HG03097 (cell line): Measurements from ENCODE around the gene TNIP1.

Experiments
- ATAC-seq: cut with Tn5 transposase; IDR thresholded peaks from one replicate; pipeline ENCODE4 v1.9.1; 2021; ENCODE audit not compliant: unreplicated experiment, low FRiP score

TNIP1 gene

DNA sequence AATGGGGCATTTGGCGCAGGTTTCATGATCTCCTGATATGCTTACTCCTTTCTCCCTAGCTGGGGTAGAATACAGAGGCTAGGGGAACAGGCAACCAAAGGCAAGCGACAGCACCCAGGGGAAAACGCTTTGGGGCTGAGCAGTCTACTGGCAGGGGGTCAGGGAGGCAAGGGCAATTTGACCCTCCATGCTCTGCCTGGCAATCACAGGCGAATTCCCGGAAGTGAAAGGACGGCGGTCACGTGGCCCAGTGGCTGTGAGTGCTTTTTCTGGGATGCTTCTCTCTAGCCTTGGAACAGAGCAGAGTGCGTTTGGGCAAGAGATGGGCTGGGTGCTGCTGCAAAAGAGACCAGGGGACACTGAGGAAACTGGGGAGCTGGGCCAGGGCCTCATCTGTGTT lies 54.7 kb downstream of the TNIP1 start:
- ATAC-seq: no peak

DNA sequence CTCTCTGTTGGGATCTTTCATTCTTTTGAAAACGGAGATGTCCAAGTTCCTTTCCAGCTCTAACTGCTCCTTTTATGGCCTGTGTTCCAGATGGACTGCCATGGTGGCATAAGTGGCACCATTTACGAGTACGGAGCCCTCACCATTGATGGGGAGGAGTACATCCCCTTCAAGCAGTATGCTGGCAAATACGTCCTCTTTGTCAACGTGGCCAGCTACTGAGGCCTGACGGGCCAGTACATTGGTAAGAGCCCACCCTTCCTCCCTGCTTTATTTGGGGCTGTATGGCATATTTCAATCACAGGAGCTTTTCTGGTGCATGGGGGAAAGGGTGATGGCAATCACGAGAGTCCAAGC lies 55.6 kb downstream of the TNIP1 start:
- ATAC-seq: no peak

DNA sequence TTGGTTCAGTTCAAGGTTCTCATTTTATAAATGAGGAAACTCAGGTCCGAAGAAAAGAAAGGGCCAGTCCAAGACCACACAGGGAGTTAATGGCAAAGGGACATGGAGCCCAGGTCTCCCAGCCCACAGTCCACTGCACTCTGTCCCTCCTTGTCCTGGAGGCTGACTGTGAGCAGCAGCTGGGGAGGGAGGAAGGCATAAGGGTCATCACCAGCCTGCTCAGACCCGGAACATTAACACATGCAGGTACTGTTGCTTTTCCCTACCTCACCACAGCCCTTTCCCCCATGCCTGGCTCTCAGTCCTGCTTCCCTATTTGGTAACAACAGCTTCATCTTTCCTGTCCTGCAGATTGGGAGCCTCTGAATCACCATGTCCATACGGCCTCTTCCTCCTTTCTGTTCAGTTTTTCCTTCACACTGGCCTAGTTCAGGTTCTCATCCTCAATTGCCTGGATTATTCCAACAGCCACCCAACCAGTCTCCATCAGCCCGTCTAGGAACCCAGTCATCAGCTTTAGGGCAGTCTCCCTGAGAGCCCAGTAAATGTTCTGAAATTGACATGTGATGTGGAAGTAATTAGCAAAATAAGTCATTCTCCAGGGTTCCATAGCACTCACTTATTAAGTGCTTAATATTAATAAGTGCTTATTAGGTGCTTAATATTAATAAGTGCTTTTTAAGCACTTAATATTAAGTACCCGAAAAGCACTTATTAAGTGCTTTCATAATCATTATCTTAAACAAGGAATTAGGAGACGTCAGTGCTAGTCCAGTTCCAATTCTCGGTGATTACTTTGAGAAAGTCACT lies 56.2 kb downstream of the TNIP1 start:
- no peak for ATAC-seq

DNA sequence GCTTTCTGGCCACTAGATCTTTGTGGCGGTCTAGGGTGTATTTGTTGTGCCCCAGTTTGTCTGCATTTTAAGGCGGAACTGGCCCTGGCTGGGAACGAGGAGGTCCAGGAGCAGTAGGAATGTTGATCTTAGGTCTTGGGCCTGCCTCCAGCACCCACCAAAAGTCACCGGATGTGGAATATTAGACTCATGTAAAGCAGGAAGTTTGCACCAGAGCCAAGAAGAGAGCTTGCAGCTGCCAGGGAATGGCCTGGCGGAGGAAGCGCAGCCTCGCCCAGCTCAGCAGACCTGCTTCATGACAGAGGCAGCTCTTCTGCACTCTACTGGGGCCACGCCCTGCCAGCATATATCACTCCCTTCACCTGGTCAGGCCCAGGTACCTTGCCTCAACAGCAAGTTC lies 57.2 kb downstream of the TNIP1 start:
- ATAC-seq: no peak

DNA sequence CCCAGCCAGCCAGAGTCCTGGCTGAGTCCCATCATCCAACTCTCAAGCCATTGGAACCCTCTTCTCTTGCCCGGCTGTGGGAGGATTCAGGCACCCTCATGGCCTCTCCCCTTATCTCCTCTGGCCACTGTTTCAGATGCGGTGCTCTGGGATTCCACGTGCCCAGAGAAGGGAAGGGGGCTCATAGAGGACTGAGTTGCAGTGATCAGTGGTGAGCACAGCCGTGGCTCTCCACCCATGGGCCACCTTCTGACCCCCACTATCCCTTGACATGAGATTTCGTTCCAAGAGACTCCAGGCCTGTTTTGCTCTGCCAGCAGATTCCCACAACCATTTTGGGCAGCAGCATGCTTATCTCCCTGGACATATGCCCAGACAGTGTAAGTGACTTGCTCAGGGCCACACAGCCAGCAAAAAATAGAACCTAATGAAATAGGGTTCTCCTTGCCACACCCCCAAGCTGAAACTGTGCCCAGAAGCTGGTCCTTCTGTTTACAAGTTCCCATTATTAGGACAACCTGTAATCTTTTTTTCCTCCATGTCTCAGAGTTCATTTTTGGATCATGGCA lies 57.7 kb downstream of the TNIP1 start:
- ATAC-seq: no peak

DNA sequence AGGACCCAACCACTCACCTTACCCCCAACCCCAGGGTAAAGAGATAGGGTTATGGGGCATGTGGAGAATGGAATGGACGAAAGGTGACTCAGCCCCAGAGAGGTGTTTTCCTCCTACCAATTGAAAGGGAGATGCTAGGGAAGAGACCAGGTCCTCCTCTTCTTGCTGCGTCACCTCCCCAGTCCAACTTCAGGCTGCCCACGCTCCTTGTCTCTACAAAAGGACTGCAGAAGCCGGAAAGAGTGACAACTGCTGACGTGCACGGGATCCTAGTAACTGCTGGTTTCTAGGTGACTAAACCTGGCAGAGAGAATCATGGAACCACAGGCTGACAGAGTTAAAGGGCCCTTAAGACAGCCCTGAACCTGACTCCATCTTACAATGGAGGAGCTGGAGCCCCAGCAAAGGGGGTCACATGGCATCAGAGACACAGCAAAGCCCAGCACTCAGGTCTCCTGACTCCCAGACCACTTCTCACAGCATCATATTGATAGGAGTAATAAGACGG lies 58.3 kb downstream of the TNIP1 start:
- no peak for ATAC-seq

DNA sequence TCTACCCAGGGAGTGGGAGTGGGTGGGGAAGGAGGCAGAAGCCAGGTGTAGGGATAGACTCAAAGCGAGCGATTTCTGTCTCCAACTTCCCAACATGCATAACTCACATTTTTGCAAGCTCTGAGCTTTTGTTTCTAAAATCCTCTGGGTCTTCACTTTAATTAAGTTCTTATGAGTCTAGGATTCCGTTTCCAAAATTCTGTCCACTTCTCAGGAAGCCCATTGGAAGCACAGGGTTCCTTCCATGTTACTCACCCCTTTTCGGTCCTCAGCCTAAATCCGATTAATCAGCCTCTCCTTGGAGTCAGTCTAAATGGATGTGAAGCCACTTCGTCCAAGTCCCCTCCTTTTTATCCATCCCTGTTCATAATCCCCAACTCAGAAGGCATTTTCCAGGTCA lies 59.1 kb downstream of the TNIP1 start:
- no peak for ATAC-seq

DNA sequence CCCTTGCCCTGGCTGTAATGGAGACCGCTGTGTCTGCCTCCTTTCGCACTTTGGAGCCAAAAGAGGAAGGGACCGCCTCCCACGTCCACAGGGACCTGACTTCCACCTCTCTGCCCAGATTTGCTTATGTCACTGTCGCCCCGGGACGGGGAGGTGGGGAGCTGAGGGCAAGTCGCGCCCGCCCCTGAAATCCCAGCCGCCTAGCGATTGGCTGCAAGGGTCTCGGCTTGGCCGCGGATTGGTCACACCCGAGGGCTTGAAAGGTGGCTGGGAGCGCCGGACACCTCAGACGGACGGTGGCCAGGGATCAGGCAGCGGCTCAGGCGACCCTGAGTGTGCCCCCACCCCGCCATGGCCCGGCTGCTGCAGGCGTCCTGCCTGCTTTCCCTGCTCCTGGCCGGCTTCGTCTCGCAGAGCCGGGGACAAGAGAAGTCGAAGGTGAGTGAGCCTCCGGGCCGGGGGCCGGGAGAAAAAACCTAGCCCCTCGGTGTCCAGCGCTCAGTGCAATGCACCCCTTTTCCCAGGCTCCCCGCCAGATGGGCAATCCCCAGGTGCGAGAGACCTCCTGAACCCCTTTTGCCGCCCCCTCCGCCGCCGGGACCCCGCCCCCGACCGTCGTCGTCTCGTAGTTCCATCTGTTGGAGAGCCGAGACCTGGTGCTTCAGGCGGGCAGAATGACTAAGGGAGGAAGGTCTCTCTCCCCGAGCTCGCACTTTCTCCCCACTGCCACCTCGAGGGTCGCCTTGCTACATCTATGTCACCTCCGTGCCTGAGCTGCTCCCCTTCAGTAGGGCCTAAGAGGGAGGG lies 60.3 kb downstream of the TNIP1 start, which contains the start of gene GPX3:
TSS of gene GPX3 (plus strand) at position 288 of the 807 bp plus-strand sequence. CDS start at position 352, 64 bp downstream.
- ATAC-seq: peak; percentile 54

DNA sequence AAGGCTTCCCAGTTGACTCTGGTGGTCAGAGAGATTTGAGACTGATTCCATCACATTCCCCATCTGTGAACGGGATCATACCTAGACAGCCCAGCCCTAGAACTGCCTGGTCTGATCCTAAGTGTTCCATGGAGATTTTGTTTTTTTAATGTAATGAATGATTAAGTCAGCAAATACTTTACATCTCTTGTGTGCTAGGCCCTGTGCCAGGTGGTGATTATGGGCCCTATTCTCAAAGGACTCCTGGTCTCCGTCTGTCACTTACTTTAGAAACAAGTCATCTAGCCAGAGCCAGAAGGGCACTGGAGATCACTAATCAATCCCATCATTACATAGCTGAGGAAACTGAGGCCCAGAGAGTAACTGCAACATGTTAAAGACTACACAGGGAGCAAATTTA lies 61.5 kb downstream of the TNIP1 start:
- no peak for ATAC-seq

DNA sequence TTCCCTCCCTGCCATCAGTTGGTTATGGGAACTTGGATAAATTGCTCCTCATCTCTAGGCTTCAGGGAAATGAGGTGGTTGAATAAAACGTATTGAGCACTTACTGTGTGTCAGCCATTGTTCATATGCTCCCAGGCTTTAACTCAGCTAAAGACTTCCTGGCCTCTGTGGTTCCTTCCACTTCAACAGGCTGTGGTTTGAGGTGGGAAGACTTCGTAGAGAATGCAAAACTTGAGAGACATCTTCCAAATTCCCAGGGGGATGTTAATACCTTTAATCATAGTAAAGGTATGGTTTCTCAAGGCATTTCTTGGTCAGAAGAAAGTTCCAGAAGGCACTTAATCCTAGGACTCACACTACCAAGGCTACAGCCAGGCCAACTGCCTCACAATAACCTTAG lies 62.0 kb downstream of the TNIP1 start:
- ATAC-seq: no peak

DNA sequence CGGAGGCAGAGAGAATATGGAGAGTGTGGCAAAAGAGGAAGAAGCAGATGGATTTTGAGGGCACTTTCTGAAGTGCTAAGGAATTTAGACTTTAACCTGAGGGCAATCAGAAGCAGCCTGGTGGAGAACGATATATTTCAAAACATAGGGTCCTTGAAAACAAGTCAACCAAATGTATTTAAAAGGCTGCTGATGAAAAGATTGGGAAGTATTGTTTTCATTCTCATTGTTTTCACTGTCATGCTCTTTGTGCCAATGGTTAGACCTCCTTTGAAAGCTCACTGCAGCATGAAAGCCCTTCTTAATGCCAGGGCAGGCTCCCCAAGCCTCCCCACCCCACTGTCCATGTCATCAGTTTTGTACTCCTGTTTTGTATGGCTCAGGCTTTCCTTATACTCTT lies 62.9 kb downstream of the TNIP1 start:
- no peak for ATAC-seq

DNA sequence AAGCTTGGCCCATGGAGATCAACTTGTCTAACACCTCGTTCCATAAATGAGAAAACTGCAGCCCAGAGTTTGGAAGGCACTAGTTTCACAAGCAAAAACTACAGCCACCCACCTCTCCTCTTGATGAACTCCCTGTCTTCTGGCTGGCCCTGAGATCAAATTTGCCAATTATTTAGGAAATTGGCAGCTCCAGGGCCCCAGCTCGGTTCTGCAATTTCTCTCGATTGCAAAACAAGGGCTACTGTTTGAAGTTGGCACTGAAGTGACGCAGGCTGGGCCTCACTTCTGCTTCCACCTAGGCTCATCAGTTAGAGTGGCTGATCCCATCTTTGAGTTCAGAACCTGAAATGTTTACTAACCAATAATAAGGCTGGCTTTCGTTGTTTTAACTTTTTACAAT lies 64.1 kb downstream of the TNIP1 start:
- ATAC-seq: no peak

DNA sequence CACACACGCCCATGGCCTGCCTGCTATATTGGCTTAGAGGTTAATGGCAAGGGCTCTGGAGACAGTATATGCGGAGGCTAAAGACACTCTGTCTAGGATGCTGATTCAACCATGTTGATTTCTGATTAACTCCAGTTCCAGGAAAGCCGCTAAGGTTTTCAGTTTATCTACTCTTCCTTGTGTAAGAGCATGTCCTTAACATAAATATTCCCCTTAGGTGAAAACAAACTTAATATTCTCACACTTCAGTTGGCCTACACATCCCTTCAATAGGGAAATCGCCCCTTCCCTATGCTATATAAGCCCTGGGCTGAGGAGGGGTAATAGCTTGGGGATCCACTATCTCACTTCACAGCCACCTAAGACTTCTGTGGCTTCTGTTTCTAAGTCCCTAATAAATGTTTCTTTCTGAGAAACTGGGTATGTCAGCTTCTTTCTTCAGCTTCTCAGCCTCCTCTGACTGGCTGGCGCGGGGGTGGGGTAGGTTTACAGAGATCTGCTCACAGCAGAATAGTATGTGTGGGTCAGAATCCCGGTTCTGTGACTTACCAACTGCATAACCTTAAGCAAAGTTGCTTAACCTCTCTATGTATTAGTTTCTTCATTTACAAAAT lies 64.8 kb downstream of the TNIP1 start:
- no peak for ATAC-seq

DNA sequence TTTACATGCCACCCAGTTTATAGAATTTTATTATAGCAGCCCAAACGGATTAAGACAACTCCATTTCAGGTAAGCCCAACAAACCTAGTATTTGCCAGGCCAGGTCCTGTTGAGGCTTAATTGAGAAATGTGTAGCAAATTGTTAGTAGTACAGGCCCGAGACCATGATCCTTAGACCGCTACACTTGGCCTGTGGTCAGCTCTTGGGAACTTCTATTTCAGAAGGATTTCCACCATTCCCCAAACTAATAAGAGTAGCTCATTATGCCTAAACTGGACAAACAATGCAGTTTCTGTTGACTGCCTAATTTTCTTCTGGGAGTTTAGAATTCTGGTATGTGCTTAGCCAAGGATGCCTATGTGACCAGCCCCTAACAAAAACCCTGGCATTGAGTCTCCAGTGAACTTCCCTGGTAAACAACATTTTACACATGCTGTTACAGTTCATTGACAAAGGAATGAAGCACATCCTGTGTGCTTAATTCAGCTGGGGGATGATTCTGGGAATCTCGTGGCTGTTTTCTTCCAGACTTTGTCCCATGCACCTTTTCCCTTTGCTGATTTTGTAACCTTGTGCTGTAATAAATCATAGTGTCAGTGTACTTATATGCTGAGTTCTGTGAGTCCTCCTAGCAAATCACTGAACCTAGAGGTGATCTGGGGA lies 66.0 kb downstream of the TNIP1 start:
- ATAC-seq: no peak

DNA sequence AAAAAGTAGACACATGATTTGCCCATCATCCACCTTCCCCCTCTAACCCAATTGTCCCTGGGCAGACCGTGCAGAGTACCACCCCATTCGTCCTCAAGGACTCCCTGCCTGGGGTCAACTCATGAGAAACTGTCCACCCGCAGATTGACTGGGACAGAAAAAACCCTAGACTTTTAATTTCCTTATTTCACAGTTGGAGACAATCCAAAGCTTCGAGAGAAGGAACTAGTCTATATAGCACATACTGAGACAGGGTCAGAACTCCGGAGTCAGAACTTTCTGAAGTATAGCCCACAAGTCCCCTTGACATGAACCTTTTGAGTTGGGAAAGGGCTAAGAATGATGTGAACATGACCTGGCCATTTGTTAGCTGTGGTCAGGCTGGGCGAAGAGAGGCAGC lies 68.0 kb downstream of the TNIP1 start:
- ATAC-seq: no peak

DNA sequence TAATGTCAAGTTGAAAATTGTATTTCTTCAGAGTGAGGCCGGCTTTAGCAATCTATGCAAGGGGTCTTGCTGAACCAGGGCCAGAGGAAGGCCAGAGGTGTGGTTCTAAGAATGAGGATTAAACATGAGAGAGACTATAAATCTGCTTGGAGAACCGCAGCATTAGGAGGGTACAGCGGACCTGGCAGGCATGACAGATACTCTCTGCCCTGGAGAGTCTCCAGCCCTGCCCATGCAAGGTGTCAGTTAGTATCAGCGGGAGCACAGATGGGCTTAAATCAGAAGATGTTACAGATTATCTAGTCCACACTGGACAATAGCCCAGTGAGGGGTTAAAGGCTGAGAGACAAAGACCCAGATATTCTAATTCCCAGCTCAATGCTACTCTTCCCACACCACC lies 71.9 kb downstream of the TNIP1 start:
- ATAC-seq: no peak

DNA sequence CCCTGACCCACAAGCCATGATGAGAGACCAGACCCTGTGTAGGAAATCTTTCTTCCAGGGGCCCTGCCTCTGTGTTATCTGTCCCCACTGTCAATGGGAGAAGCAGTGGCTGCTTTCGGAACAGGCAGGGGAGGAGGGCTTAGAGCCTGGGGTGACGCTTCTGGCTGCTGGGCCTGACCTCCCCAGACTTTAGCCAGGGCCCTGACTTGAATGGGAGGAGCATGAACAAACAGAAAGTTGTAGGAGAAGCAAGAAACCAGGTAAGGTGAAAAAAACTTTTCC lies 72.7 kb downstream of the TNIP1 start:
- no peak for ATAC-seq

DNA sequence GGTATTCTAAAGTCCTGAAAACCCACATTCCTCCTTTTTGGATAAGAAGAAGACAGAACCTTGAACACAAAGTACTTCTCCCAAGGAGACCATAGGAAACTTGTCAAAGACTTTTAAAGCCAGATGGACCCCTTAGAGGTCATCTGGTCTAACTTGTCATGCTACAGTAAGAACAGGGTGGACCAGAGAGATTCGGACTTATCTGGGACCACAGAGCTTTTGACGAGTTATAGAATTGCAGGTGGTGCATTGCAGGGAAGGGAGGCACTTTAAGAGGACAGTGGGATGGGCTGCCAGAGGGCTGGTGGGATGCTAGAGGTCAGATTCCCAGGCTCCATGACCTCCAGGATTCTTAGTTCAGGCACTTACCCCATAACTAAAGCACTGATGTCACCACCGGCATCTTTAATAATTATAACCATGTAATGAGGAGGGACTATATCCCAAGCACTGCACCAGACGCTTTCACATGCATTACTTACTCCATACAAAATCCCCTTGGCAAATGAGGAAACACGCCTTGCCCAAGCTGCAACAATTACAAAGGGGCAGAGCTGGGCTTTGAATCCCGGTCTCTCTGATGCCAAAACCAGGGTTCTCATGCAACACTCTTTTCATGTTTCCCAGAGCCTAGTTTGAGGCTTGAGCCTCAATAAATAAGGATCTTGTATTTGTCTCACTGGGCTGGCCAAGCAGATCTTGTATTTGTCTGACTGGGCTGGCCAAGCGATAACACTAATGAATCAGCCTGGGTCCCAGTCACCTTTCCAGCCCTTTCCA lies 73.2 kb downstream of the TNIP1 start:
- no peak for ATAC-seq

DNA sequence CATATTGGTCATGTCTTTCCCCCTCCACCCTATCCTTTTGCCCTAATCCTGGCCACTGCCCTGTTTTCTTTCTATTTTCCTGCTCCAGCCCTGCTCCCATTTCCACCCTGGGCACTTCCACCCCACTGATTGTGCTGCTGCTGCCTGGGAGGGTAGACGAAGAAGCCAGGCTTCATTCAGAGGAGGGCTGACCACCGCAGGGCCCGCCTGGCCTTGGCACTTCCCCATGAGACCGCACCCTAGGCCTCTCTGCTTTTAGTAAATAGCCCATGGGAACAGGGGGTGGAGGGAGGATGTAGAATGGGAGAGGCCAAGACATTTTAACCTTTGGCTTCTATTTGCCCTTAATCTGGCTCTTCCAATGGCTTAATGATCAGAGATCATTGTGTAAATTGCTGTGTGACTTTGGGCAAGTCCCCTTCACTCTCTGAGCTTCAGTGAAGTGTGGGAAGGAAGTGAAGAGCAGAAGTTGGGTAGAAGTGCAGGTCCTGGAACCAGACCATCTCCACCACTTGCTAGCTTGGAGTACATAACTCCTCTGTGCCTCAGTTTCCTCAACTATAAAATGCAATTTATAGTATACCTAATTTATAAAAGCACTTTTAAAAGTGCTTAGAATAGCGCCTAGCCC lies 74.0 kb downstream of the TNIP1 start:
- ATAC-seq: no peak
